GM12892 (cell line): Measurements from ENCODE around the gene WRAP53.

Source experiments
- POLR2A ChIP-seq: IDR thresholded peaks from 2 replicates; pipeline ENCODE4 v1.6.1; 2011; ENCODE audit warnings: low read depth, low read length, control low read depth
- POLR2AphosphoS5 ChIP-seq: IDR thresholded peaks from 2 replicates; pipeline ENCODE4 v1.6.1; 2011; ENCODE audit warnings: low read depth, low read length, control low read depth

DNA sequence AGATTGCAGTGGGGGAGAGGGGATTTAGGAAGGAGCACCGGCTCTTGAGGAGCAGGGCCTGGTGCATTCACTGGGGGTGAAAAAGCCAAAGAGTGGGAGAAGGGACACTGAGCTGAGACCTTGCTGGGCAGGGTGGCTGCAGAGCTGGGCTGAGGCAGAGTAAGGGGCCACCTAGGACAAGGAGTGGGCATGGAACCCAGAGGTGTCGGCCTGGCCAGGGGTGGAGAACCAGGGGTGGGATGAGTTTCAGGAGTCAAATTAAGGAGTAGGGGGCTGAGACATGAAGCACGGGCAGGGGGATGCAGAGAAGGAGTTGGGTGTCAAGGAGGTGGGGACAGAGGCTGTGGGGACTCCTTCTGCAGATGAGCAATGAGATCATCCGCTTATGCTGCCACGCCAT, 49.3 kb downstream of the WRAP53 start:
- TF ChIP-seq POLR2A = no peak
- TF ChIP-seq POLR2AphosphoS5 = no peak
